ENCODE results near the gene DPPA3.

DPPA3 gene

GRCh38 chr12:7732993-7733392, 21.8 kb downstream of the DPPA3 start:
- TF ChIP-seq EZH2phosphoT487 (IDR thresholded peaks at IDR 0.05; ENCODE audit: borderline replicate concordance, low read length): no peak
- TF ChIP-seq CTCF (IDR thresholded peaks at IDR 0.05; ENCODE audit: low read depth, low read length, poor library complexity, severe bottlenecking): no peak
- no peaks in the 10 kb centered on the region for H3K27me3 ChIP-seq (ENCODE audit: control insufficient read depth, low read length)
- no peaks in the 10 kb centered on the region for H3K79me2 ChIP-seq (ENCODE audit: control insufficient read depth, low read length)
- H3K4me3 ChIP-seq (ENCODE audit: low read length): no peak overlapping the region
- no peak overlapping the region for H3K4me2 ChIP-seq (ENCODE audit: low read length)
- H3F3A ChIP-seq (ENCODE audit: control insufficient read depth, insufficient read depth): no peaks in the 10 kb centered on the region
- no peaks in the 10 kb centered on the region for H3K9me3 ChIP-seq (ENCODE audit: control insufficient read depth, insufficient read depth, low read length)
- no peaks in the 10 kb centered on the region for H4K20me1 ChIP-seq (ENCODE audit: control insufficient read depth, insufficient read depth, low read depth, low read length)
- no peaks in the 10 kb centered on the region for H3K36me3 ChIP-seq (ENCODE audit: control insufficient read depth, low read length)
- no peaks in the 10 kb centered on the region for H3K4me1 ChIP-seq (ENCODE audit: control insufficient read depth, low read length)
- H3K9me2 ChIP-seq (replicated peaks; ENCODE audit: control insufficient read depth, low read length): no peaks in the 10 kb centered on the region
- no peak overlapping the region for H3K27ac ChIP-seq (ENCODE audit: low read depth, low read length)

- Histone ChIP-seq H3K4me3 (ENCODE audit: low read length) (no peak within 1 kb of the TSS), H3K79me2 (ENCODE audit: control insufficient read depth, low read length) (no peaks in the 10 kb centered on the region), H3K9me3 (ENCODE audit: control insufficient read depth, insufficient read depth, low read length) (no peaks in the 10 kb centered on the region), H3F3A (ENCODE audit: control insufficient read depth, insufficient read depth) (no peaks in the 10 kb centered on the region), H3K9me2 (replicated peaks; ENCODE audit: control insufficient read depth, low read length) (no peaks in the 10 kb centered on the region), H3K27ac (ENCODE audit: low read depth, low read length) (no peak within 1 kb of the TSS), H3K4me1 (ENCODE audit: control insufficient read depth, low read length) (no peaks in the 10 kb centered on the region), H4K20me1 (ENCODE audit: control insufficient read depth, insufficient read depth, low read depth, low read length) (no peaks in the 10 kb centered on the region), H3K4me2 (ENCODE audit: low read length) (no peak within 1 kb of the TSS), H3K27me3 (ENCODE audit: control insufficient read depth, low read length) (no peaks in the 10 kb centered on the region), H3K36me3 (ENCODE audit: control insufficient read depth, low read length) (no peaks in the 10 kb centered on the region)
- TF ChIP-seq CTCF (IDR thresholded peaks at IDR 0.05; ENCODE audit: low read depth, low read length, poor library complexity, severe bottlenecking): no peak
- TF ChIP-seq EZH2phosphoT487 (IDR thresholded peaks at IDR 0.05; ENCODE audit: borderline replicate concordance, low read length): no peak
Observed at GRCh38 chr12:7747246-7747645, 36.0 kb downstream of the DPPA3 start, which contains the start of gene CLEC4C. Gene CLEC4C (minus strand): TSS chr12:7747375. CDS start chr12:7747348, 27 bp downstream.

GRCh38 chr12:7748852-7749251, 37.6 kb downstream of the DPPA3 start:
- H3K36me3 ChIP-seq (ENCODE audit: control insufficient read depth, low read length): no peaks in the 10 kb centered on the region
- H4K20me1 ChIP-seq (ENCODE audit: control insufficient read depth, insufficient read depth, low read depth, low read length): no peaks in the 10 kb centered on the region
- no peaks in the 10 kb centered on the region for H3K79me2 ChIP-seq (ENCODE audit: control insufficient read depth, low read length)
- no peaks in the 10 kb centered on the region for H3K9me3 ChIP-seq (ENCODE audit: control insufficient read depth, insufficient read depth, low read length)
- H3K9me2 ChIP-seq (replicated peaks; ENCODE audit: control insufficient read depth, low read length): no peaks in the 10 kb centered on the region
- no peaks in the 10 kb centered on the region for H3K4me1 ChIP-seq (ENCODE audit: control insufficient read depth, low read length)
- no peaks in the 10 kb centered on the region for H3F3A ChIP-seq (ENCODE audit: control insufficient read depth, insufficient read depth)
- H3K27me3 ChIP-seq (ENCODE audit: control insufficient read depth, low read length): no peaks in the 10 kb centered on the region
- no peak overlapping the region for H3K27ac ChIP-seq (ENCODE audit: low read depth, low read length)
- TF ChIP-seq EZH2phosphoT487 (IDR thresholded peaks at IDR 0.05; ENCODE audit: borderline replicate concordance, low read length) (no peak), CTCF (IDR thresholded peaks at IDR 0.05; ENCODE audit: low read depth, low read length, poor library complexity, severe bottlenecking) (no peak)
- no peak overlapping the region for H3K4me2 ChIP-seq (ENCODE audit: low read length)
- H3K4me3 ChIP-seq (ENCODE audit: low read length): no peak overlapping the region
